Erythroblast (primary cell): Measurements from ENCODE around the gene AFAP1.

ENCODE experiments used
- GATA1 ChIP-seq: IDR thresholded peaks from 2 replicates; pipeline ENCODE4 v1.6.1; 2011; ENCODE audit warnings: low read depth, mild to moderate bottlenecking, control low read depth, low read length, moderate library complexity
- POLR2A ChIP-seq: IDR thresholded peaks from 2 replicates; pipeline ENCODE4 v1.6.1; 2011; ENCODE audit warnings: mild to moderate bottlenecking, low read length

- TF ChIP-seq POLR2A (no peak), GATA1 (no peak)
These were observed 54.2 kb downstream of the AFAP1 start for GRCh38 chr4:7885216-7886006.
